ENCODE results near the gene EML3.
A peak's percentile ranks its signal among the peaks of the same experiment; 100 is the strongest.

- TF ChIP-seq POLR2AphosphoS5 (IDR thresholded peaks at IDR 0.05; ENCODE audit: borderline replicate concordance, low read depth, low read length) (peak; percentile 68; the same call in 1 of the 2 replicates), EZH2 (IDR thresholded peaks at IDR 0.05) (no peak), FOXP2 (optimal IDR thresholded peaks at IDR 0.05; ENCODE audit: control extremely low read depth, extremely low read length, insufficient read depth) (peak; percentile 91)
Measured at GRCh38 chr11:62601372-62602140, 11.0 kb downstream of the EML3 start, which contains the start of gene MTA2.
